HS-27A (cell line): ENCODE measurements around the gene GNB4.
A peak's percentile ranks its signal among the peaks of the same experiment; 100 is the strongest.

Experiments
- DNase-seq: peaks from one replicate; pipeline ENCODE4 v3.0.0-alpha.2; 2012; ENCODE audit warnings: low read depth, missing footprints

GNB4 gene

GRCh38 chr3:179436517-179436916 is 14.8 kb downstream of the GNB4 start:
- DNase-seq: no peak

GRCh38 chr3:179432451-179432850 is 18.8 kb downstream of the GNB4 start:
- no peak for DNase-seq

DNA sequence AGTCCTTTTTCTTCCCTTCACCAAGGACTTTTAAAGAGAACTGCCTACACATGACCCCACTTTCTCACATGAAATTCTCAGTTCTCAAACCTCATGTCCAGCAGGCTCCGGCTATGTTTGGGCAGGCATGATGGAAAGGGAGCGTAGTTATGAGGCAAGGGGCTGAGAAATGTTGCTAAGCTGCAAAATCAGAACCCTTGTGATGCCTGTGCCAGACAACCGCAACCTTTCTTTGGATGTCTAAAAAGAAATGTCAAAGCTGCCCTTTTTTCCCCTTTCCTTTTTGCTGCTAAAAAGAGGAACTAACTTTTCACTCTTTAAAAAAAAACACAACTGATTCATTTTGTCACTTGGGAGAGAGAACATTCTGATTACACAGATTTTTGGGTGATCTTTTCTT is 19.2 kb downstream of the GNB4 start:
- DNase-seq: no peak

GRCh38 chr3:179430277-179430870 is 20.9 kb downstream of the GNB4 start:
- DNase-seq: no peak

- DNase-seq: no peak
Measured at GRCh38 chr3:179428876-179429548, 22.3 kb downstream of the GNB4 start.

- DNase-seq: no peak
Measured at GRCh38 chr3:179425075-179425474, 26.2 kb downstream of the GNB4 start.

GRCh38 chr3:179421500-179421899 is 29.8 kb downstream of the GNB4 start:
- DNase-seq: no peak

- no peak for DNase-seq
Measured at GRCh38 chr3:179418610-179419009, 32.7 kb downstream of the GNB4 start.

DNA sequence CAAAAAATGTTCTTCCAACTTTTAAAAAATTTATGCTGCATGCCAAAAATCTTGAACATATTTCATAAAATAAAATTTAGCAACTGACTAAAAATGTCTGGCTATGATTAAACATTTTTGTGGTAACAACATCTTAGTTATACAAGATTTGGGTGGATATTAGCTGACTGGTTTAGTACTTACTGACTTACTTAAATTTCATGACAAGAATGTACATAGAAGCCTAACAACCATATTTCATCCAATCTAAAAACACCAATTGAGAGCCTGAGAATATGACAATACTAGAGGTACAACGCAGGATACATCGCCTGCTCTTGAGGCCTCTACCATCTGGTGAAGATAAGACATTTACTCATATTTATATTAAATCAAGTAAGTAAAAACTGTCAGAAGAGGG is 34.6 kb downstream of the GNB4 start:
- peak; percentile 42 for DNase-seq

GRCh38 chr3:179415377-179415776 is 35.9 kb downstream of the GNB4 start:
- DNase-seq: no peak

DNA sequence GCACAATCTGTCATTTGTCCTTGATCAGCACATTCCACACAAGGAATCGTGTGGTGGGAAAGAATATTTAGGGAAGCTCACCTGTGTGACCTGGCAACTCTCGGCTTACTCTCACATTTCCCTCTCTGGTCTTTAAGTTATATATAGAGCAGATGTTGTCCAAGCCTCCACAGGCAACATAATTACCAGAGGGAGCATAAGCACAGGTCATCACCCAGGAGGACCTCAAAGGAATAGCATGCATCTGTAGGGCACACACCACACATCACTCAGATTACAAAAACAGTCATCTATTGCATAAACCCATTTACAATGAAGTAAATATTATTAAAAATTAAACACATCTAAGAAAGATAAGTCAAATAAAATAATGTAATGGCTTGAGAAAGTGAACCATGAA is 36.5 kb downstream of the GNB4 start:
- no peak for DNase-seq

GRCh38 chr3:179410999-179411398 is 40.3 kb downstream of the GNB4 start:
- no peak for DNase-seq

DNA sequence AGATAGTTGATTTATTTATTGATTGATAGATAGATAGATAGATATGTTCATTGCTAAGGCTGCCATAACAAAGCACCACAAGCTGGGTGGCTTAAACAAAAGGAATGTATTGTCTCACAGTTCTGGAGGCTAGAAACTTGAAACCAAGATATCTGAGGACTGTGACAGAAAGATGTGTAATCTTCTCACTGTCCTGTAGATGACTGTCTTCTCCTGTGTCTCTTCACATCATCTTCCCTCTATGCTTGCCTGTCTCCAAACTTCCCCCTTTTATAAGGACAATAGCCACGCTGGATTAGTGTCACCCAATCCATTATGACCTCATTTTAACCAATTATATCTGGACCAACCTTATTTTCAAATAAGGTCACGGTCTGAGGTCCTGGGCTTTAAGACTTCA is 40.9 kb downstream of the GNB4 start:
- DNase-seq: no peak

- DNase-seq: no peak
Measured at GRCh38 chr3:179404307-179404706, 47.0 kb downstream of the GNB4 start.

DNA sequence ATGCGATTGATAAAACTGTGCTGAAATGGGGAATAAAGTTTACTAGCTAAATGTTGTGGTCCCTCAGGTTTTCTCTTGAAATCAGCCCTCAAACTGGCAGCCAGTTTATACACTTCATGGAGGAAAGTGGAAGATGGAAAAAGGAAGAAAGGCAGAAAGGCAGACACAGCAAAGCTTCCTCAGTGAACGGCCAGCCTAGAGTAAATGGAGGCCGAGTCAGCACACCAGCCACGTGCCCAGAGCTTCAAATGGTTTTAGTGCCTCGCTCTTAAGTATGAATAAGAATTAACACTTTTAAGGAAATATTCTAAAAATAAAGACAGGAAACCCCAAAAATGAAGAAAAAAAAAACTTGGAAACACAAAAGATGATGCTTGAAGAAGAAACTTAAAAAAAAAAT is 48.3 kb downstream of the GNB4 start:
- no peak for DNase-seq

DNA sequence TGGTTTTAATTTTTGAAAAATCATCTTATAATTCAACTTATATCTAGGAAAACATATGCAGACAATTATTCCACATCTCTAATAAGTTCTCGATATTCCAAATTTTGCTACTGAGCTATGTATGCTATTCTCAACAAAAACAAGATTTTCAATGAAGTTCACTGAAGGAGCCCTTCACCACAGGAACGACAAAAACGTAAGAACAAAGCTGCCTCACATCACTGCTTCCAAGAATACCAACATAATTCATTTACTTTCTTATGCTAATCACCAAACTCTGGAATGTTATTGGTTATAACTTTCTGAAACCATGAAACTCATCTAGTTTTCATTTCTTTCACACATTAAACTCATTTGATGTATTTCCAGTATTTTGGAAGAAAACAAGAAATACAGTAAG is 49.7 kb downstream of the GNB4 start:
- no peak for DNase-seq

DNA sequence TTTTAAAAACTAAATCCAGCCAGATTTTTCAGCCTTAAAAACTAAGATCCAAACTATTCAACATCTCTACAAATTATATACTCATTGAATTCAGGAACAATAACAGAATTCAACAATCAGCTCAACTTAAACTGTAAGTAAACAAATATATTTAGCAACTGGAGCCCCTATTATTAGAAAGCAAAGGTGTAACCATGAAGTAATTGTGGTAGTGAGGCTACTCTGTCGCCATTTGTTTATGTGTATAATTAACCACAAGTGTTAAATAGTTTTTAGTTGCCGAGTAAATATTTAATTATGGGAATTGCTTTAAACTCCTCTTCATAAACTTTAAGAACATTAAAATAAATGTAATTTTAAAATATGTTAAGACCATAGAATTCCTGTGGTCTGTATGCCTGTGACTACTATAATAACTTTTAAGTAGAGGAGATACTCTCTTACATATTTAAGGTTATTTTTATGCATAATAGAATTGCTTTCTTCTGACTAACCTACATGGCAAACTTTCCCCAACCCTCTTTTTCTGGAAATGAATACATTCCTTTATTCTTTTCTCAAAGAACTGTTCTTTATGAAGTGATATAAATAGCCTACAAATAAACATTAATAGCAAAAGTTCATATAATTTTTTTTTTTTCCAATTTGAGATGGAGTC is 52.6 kb downstream of the GNB4 start:
- DNase-seq: no peak

DNA sequence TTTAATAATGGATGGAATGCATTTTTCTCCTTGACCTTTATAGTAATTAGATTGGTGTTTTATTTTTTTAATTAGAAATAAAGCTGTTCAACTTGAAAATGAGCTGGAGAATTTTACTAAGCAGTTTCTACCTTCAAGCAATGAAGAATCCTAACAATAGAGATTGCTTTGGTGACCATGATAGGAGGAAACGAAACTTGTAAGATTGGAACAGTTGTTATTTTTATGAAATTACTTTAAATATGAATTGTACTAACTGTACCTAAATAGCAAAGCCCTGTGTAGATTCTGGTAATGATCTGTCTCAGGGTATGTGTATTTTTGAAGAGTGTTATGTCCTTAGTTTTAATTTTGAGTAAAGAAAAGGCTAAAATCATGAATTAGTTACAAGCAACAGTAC is 59.4 kb downstream of the GNB4 start:
- DNase-seq: no peak

DNA sequence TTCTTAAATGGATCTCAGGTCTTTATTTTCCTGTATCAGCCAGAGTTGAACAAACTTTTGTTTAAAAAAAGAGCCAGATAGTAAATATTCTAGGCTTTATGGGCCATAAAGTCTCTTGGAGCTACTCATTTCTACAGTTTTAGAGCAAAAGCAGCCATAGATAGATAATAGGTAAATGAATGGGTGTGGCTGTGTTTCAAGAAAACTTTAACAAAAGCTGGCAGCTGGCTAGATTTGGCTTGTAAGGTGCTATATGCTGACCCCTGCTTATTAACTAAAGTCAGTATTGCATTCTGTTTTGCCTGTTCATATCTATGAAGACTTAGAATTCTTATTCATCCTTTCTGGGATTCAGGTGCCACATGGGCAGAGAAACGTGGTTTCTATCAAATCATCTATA is 74.8 kb downstream of the GNB4 start:
- no peak for DNase-seq

DNA sequence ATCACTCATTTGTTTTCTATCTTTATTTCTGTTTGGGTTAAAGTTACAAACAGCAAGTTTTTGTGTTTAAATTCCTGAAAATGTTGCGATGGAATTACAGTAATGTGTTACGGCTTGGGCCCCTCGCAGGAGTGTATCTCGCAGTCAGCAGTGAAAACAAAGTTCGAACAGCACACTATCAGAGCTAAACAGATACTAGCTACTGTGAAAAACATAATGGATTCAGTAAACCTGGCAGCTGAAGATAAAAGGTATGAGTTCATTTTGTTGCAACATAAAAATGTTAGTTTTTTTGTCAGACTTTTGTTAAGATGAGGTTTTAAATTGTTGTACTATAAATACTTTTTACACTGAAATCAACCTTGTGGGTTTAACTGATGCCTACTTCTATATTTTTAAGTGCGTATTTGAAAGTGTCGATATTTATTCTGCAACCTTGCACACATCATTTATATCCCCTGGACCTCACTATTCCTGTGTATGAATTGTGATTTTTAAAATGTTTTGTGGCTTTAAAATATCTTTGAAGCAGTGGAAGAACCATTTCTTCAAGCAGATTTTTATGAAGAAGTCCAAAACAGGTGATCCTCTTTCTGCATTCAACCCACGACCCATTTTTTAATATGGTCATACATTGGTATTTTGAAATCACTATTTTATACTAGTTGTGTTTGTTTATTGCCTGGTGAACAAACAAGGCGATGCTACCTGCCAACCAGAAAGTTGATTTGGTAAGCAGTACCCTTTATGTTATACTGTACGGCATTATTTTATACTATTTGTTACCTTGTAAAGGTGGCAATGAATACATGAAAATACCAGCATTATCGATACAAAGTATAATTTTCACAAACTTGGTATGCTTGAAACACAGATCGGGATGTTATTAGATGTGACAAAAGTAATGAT is 75.9 kb downstream of the GNB4 start:
- DNase-seq: no peak

DNA sequence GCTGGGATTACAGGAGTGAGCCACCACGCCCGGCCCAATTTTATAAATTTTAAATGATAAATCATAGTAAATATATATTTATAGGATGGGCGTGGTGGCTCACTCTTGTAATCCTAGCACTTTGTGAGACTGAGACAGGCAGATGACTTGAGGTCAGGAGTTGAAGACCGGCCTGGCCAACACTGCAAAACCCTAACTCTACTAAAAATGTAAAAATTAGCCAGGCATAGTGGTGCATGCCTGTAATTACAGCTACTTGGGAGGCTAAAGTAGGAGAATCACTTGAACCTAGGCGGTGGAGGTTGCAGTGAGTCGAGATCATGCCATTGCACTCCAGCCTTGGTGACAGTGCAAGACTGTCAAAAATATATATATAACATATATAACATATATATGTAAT is 77.3 kb downstream of the GNB4 start:
- no peak for DNase-seq

DNA sequence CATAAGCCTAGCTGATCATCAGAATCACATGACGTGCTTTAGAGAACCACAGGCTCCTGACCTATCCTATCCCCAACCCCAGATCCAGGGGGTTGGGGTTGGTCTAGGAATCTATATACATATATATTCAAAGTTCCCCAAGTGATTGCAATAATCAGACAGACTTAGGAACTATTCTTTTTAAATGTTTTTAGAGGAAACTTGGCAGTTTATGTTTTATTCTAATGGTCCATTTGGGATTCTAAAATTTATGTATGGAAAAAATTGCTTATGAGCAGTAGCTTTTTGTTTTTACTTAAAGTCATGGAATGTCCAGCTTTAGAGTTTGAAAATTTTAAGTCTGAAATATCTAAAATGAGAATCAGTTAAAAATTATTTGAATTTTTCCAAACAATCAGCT is 81.6 kb downstream of the GNB4 start:
- DNase-seq: no peak

GRCh38 chr3:179363332-179363731 is 87.9 kb downstream of the GNB4 start:
- no peak for DNase-seq
